ENCODE data around the gene PRKAG2.

GRCh38 chr7:151872531-151873401 lies 4.1 kb downstream of the PRKAG2 start:
- TF ChIP-seq, protein P1, sequence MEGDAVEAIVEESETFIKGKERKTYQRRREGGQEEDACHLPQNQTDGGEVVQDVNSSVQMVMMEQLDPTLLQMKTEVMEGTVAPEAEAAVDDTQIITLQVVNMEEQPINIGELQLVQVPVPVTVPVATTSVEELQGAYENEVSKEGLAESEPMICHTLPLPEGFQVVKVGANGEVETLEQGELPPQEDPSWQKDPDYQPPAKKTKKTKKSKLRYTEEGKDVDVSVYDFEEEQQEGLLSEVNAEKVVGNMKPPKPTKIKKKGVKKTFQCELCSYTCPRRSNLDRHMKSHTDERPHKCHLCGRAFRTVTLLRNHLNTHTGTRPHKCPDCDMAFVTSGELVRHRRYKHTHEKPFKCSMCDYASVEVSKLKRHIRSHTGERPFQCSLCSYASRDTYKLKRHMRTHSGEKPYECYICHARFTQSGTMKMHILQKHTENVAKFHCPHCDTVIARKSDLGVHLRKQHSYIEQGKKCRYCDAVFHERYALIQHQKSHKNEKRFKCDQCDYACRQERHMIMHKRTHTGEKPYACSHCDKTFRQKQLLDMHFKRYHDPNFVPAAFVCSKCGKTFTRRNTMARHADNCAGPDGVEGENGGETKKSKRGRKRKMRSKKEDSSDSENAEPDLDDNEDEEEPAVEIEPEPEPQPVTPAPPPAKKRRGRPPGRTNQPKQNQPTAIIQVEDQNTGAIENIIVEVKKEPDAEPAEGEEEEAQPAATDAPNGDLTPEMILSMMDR (conservative IDR thresholded peaks at IDR 0.05 in 1 of 2, IDR thresholded peaks at IDR 0.05 in 1 of 2; ENCODE audit: extremely low read depth in 1 of 2, insufficient read depth in 1 of 2, low read depth in 1 of 2, low read length in 2 of 2): no peak
- TF ChIP-seq EZH2 (IDR thresholded peaks at IDR 0.05; ENCODE audit: borderline replicate concordance, low read length): no peak

Data from mammary epithelial cell (primary cell).